Measurements from ENCODE around the gene GRK6.

GRK6 gene

DNA sequence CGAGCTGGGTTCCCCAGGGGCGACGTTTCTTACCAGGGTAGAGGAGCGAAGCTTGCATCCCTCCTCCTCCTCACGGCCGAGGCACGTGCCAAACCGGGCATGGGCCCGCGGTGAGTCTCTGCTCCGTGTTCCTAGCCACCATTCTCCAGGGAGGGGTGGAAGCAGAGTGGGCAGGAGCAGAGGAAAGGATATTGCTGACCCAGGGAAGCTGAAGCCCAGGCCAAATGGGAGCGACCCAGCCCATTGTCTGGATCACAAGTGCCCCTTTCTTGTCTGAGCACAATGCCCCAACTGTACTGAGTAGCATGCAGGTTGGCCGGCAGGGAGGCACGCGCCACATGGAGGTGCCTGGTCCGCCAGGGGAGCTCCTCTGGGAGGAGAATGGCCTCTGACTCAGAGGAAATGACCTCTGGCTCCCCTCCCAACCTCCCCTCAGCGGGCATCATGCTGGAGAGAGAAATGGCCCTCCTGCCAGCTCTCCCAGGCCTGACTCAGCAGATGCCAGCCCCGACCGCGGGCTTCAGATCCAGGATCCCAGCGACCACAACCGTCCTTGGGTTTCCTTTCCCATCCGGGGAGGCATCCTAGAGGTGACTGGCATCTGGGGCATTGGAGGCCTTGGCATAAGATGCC is 21.3 kb downstream of the GRK6 start:
- TF ChIP-seq EZH2 (optimal IDR thresholded peaks at IDR 0.05; ENCODE audit: low read depth, low read length) (no peak), EZH2phosphoT487 (IDR thresholded peaks at IDR 0.05; ENCODE audit: low read length) (no peak)
- TF ChIP-seq, protein P1, sequence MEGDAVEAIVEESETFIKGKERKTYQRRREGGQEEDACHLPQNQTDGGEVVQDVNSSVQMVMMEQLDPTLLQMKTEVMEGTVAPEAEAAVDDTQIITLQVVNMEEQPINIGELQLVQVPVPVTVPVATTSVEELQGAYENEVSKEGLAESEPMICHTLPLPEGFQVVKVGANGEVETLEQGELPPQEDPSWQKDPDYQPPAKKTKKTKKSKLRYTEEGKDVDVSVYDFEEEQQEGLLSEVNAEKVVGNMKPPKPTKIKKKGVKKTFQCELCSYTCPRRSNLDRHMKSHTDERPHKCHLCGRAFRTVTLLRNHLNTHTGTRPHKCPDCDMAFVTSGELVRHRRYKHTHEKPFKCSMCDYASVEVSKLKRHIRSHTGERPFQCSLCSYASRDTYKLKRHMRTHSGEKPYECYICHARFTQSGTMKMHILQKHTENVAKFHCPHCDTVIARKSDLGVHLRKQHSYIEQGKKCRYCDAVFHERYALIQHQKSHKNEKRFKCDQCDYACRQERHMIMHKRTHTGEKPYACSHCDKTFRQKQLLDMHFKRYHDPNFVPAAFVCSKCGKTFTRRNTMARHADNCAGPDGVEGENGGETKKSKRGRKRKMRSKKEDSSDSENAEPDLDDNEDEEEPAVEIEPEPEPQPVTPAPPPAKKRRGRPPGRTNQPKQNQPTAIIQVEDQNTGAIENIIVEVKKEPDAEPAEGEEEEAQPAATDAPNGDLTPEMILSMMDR (IDR thresholded peaks at IDR 0.05; ENCODE audit: low read length): no peak
- peaks cover 31% of the 10 kb centered on the region for H3K4me1 ChIP-seq (ENCODE audit: low read length)
- no peaks in the 10 kb centered on the region for H3K36me3 ChIP-seq (replicated peaks; ENCODE audit: insufficient read depth, low read length)
- H3K79me2 ChIP-seq (ENCODE audit: low read length): no peaks in the 10 kb centered on the region
- no peaks in the 10 kb centered on the region for H3K27me3 ChIP-seq (replicated peaks; ENCODE audit: insufficient read depth, low read length)
- H3K27ac ChIP-seq (ENCODE audit: low read length): no peak overlapping the region
- DNase-seq: no peak
- no peaks in the 10 kb centered on the region for H4K20me1 ChIP-seq (ENCODE audit: insufficient read depth, low read length)
- peak overlapping the region; percentile 30; the same call in 1 of the 2 replicates for H3K9ac ChIP-seq (ENCODE audit: low read length)
- H3K9me2 ChIP-seq (replicated peaks; ENCODE audit: insufficient read depth, low read length): no peaks in the 10 kb centered on the region
- H2AFZ ChIP-seq (ENCODE audit: low read length): no peak overlapping the region
- no peak overlapping the region for H3K4me3 ChIP-seq (ENCODE audit: low read length)
- H3K4me2 ChIP-seq (ENCODE audit: low read depth, low read length): 0 out of 2 replicates have a peak overlapping the region, but pooled peaks have one; percentile 25
- H3K9me3 ChIP-seq (replicated peaks; ENCODE audit: insufficient read depth, low read length): no peaks in the 10 kb centered on the region
- peaks cover 34% of the 10 kb centered on the region for H3F3A ChIP-seq (ENCODE audit: insufficient read depth, low read length)

DNA sequence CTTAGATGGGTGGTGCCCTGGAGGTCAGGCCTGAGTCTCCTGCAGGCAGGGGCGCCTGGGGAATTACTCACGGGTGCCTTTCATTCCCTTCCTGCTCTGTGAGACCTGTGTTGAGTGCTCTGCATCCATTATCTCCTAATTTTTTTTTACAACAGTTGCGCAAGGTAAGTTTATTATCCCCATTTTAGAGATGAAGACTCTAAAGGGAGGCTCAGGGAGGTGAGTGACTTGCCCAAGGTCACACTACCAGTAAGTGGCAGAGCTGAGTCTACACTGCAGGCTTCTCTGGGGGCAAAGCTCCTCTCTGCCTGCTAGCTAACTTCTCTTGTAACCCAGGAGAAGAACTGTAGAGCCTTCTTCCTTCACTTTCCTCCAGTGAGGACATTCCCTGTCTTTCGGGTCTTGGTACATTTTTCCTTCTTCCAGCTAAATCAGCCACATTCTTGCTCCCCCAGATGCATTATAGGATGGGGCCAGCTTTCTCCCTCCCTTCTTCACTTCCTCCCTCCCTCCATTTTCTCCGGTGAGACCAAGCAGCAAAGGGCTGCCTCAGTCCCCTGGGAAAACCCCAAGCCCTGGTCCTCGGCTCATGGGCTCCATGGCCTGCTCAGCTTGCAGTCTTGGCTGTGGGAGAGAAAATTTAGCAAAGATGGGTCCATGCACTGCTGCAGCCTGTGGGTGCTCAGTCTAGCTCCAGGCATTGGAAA is 21.9 kb downstream of the GRK6 start:
- Histone ChIP-seq H3K9me2 (replicated peaks; ENCODE audit: insufficient read depth, low read length) (no peaks in the 10 kb centered on the region), H3K9ac (ENCODE audit: low read length) (no peak overlapping the region), H2AFZ (ENCODE audit: low read length) (no peak overlapping the region), H3K9me3 (replicated peaks; ENCODE audit: insufficient read depth, low read length) (no peaks in the 10 kb centered on the region), H3K79me2 (ENCODE audit: low read length) (no peaks in the 10 kb centered on the region), H3K27me3 (replicated peaks; ENCODE audit: insufficient read depth, low read length) (no peaks in the 10 kb centered on the region), H3K27ac (ENCODE audit: low read length) (no peak overlapping the region), H3K4me2 (ENCODE audit: low read depth, low read length) (no peak overlapping the region), H3K4me3 (ENCODE audit: low read length) (no peak overlapping the region), H3K36me3 (replicated peaks; ENCODE audit: insufficient read depth, low read length) (no peaks in the 10 kb centered on the region), H3F3A (ENCODE audit: insufficient read depth, low read length) (peaks cover 30% of the 10 kb centered on the region), H3K4me1 (ENCODE audit: low read length) (peaks cover 24% of the 10 kb centered on the region), H4K20me1 (ENCODE audit: insufficient read depth, low read length) (no peaks in the 10 kb centered on the region)
- DNase-seq: no peak
- no peak for TF ChIP-seq EZH2 (optimal IDR thresholded peaks at IDR 0.05; ENCODE audit: low read depth, low read length)
- no peak for TF ChIP-seq EZH2phosphoT487 (IDR thresholded peaks at IDR 0.05; ENCODE audit: low read length)
- TF ChIP-seq, protein P1 (IDR thresholded peaks at IDR 0.05; ENCODE audit: low read length): no peak

DNA sequence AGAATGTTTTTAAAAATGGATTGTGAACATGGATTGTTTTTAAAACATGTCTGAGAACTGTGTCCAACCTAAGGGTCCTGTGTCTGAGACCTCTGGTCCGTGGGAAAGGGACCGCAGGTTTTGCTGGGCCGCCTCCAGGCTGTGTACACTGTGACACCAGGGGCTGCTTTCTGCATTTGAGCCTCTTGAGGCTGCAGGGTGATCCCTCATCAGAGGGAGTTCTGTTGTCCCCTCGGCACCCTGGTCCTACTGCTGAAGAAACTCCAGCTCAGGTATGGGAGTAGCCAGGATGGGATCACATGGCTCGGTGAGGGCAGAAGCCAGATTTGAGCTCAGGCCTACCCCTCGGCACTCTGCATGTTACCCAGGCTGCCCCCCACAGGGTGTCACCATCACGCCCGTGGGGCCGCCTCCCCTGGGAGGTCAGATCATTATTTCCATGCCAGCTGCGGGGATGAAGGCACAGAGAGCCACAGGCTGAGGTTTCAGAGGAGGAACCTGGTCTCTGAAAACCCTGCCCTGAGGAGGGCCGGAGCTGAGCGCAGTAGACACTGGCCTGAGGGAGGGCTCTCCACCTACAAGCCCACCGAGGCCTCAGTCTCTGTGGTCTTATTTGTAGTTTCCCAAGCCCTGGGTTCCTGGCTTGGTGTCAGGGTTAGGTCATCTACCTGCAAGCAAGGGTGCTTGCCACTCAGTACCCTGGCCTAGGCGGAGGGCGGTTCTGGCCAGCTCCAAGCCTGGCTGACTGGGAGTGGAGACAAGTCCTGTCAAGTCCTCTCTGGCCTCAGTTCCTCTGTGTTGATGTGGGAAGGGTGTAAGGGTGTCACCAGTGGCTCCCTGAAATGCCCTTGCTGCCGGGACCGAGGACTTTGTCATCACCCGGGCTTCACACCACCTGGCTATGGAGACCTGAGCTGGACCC is 22.9 kb downstream of the GRK6 start:
- no peaks in the 10 kb centered on the region for H3K36me3 ChIP-seq (replicated peaks; ENCODE audit: insufficient read depth, low read length)
- peaks cover 21% of the 10 kb centered on the region for H3F3A ChIP-seq (ENCODE audit: insufficient read depth, low read length)
- H3K4me3 ChIP-seq (ENCODE audit: low read length): no peak overlapping the region
- no peak overlapping the region for H3K9ac ChIP-seq (ENCODE audit: low read length)
- H3K9me2 ChIP-seq (replicated peaks; ENCODE audit: insufficient read depth, low read length): no peaks in the 10 kb centered on the region
- no peak overlapping the region for H3K4me2 ChIP-seq (ENCODE audit: low read depth, low read length)
- H3K79me2 ChIP-seq (ENCODE audit: low read length): no peaks in the 10 kb centered on the region; the same call in 1 of the 2 replicates
- DNase-seq: no peak
- H3K27me3 ChIP-seq (replicated peaks; ENCODE audit: insufficient read depth, low read length): no peaks in the 10 kb centered on the region
- peaks cover 21% of the 10 kb centered on the region for H3K4me1 ChIP-seq (ENCODE audit: low read length)
- H3K9me3 ChIP-seq (replicated peaks; ENCODE audit: insufficient read depth, low read length): no peaks in the 10 kb centered on the region
- no peak for TF ChIP-seq EZH2 (optimal IDR thresholded peaks at IDR 0.05; ENCODE audit: low read depth, low read length)
- no peak overlapping the region for H2AFZ ChIP-seq (ENCODE audit: low read length)
- no peak overlapping the region for H3K27ac ChIP-seq (ENCODE audit: low read length)
- no peaks in the 10 kb centered on the region for H4K20me1 ChIP-seq (ENCODE audit: insufficient read depth, low read length)
